HEK293 (cell line): ENCODE data around the gene GLB1L.

ENCODE experiments used
- CTCF ChIA-PET: fragments of 350-600 bp; formaldehyde crosslinking; extraction: SDS; loops from one replicate; lab custom pipeline; 2021; ENCODE audit warnings: antibody characterized with exemption; lab: Yijun Ruan, JAX
- POLR2A ChIA-PET: fragments of 300-600 bp; formaldehyde crosslinking; extraction: SDS; loops from one replicate; lab custom pipeline; 2020; ENCODE audit warnings: antibody characterized with exemption, inconsistent platforms; lab: Yijun Ruan, JAX
- H3K27ac ChIP-seq: fragments of 200-500 bp; sonication (Bioruptor generic); 2 replicates; pipeline ENCODE4 v1.5.1; 2014; ENCODE audit warnings: low read depth, low read length, control low read depth, inconsistent platforms; ENCODE audit errors: extremely low read depth
- H3K36me3 ChIP-seq, 2 experiments: fragments of 200-500 bp in 1 of 2; sonication (Bioruptor generic) in 1 of 2; 1 replicate in 1 of 2; 2 replicates in 1 of 2; pipeline ENCODE4 v1.5.1; 2014 to 2017; ENCODE audit warnings: inconsistent platforms in 2 of 2, low read length in 2 of 2; ENCODE audit not compliant: control insufficient read depth in 2 of 2, insufficient read depth in 1 of 2
- H3K4me1 ChIP-seq: fragments of 200-500 bp; sonication (Bioruptor generic); 2 replicates; pipeline ENCODE4 v1.5.1; 2014; ENCODE audit warnings: mild to moderate bottlenecking, low read length, inconsistent platforms; ENCODE audit not compliant: control insufficient read depth, insufficient read depth
- H3K4me3 ChIP-seq: 2 replicates; pipeline ENCODE4 v1.5.1; 2011; ENCODE audit warnings: low read depth, mild to moderate bottlenecking, control low read depth, low read length, moderate library complexity
- H3K9me3 ChIP-seq: fragments of 200-500 bp; sonication (Bioruptor generic); 2 replicates; pipeline ENCODE4 v1.5.1; 2014; ENCODE audit warnings: low read depth, low read length, inconsistent platforms; ENCODE audit not compliant: control insufficient read depth, insufficient read depth
- FEZF1 ChIP-seq: fragments of 450-650 bp; formaldehyde crosslinking; IDR thresholded peaks from 2 replicates; pipeline ENCODE4 v1.5.1; 2016; ENCODE audit warnings: missing biosample characterization, missing genetic modification characterization
- KLF10 ChIP-seq: fragments of 450-650 bp; IDR thresholded peaks from 2 replicates; pipeline ENCODE4 v1.5.1; 2018; ENCODE audit warnings: missing biosample characterization, mild to moderate bottlenecking, missing genetic modification characterization
- KLF16 ChIP-seq: fragments of 450-650 bp; formaldehyde crosslinking; IDR thresholded peaks from 2 replicates; pipeline ENCODE4 v1.5.1; 2017; ENCODE audit warnings: missing biosample characterization, missing genetic modification characterization
- MEIS1 ChIP-seq: sonication (generic); formaldehyde crosslinking; IDR thresholded peaks from 2 replicates; pipeline ENCODE4 v1.8.1; 2022; ENCODE audit warnings: missing genetic modification reagents, mild to moderate bottlenecking, borderline replicate concordance
- RBAK ChIP-seq: fragments of 450-650 bp; formaldehyde crosslinking; IDR thresholded peaks from 2 replicates; pipeline ENCODE4 v1.5.1; 2016; ENCODE audit warnings: missing biosample characterization, missing genetic modification characterization
- SCRT2 ChIP-seq: fragments of 450-650 bp; formaldehyde crosslinking; IDR thresholded peaks from 2 replicates; pipeline ENCODE4 v1.5.1; 2016; ENCODE audit warnings: missing biosample characterization, missing genetic modification characterization
- ZBTB1 ChIP-seq: fragments of 450-650 bp; formaldehyde crosslinking; IDR thresholded peaks from 2 replicates; pipeline ENCODE4 v1.5.1; 2016; ENCODE audit warnings: missing biosample characterization, missing genetic modification characterization
- ZBTB17 ChIP-seq: fragments of 450-650 bp; formaldehyde crosslinking; IDR thresholded peaks from 2 replicates; pipeline ENCODE4 v1.5.1; 2016; ENCODE audit warnings: missing biosample characterization, missing genetic modification characterization
- ZBTB7A ChIP-seq: fragments of 450-650 bp; formaldehyde crosslinking; IDR thresholded peaks from 2 replicates; pipeline ENCODE4 v1.5.1; 2016; ENCODE audit warnings: low read depth, missing biosample characterization, missing genetic modification characterization
- ZNF169 ChIP-seq: fragments of 450-650 bp; formaldehyde crosslinking; IDR thresholded peaks from 2 replicates; pipeline ENCODE4 v1.5.1; 2016; ENCODE audit warnings: missing biosample characterization, missing genetic modification characterization
- ZNF175 ChIP-seq: fragments of 450-650 bp; formaldehyde crosslinking; IDR thresholded peaks from 2 replicates; pipeline ENCODE4 v1.5.1; 2016; ENCODE audit warnings: missing biosample characterization, missing genetic modification characterization
- ZNF24 ChIP-seq: fragments of 450-650 bp; formaldehyde crosslinking; IDR thresholded peaks from 2 replicates; pipeline ENCODE4 v1.5.1; 2016; ENCODE audit warnings: missing biosample characterization, missing genetic modification characterization
- ZNF274 ChIP-seq, 2 experiments: fragments of 200-500 bp in 1 of 2; fragments of 450-650 bp in 1 of 2; sonication (Bioruptor generic) in 1 of 2; formaldehyde crosslinking in 1 of 2; IDR thresholded peaks; 2 replicates each; pipeline versions ENCODE4 v1.5.1 to v1.6.1; 2014 to 2016; ENCODE audit warnings: borderline replicate concordance in 1 of 2, inconsistent platforms in 1 of 2, low read length in 1 of 2, missing biosample characterization in 1 of 2, missing genetic modification characterization in 1 of 2
- ZNF311 ChIP-seq: fragments of 450-650 bp; formaldehyde crosslinking; IDR thresholded peaks from 2 replicates; pipeline ENCODE4 v1.5.1; 2017; ENCODE audit warnings: missing biosample characterization, missing genetic modification characterization, borderline replicate concordance
- ZNF391 ChIP-seq: fragments of 450-650 bp; formaldehyde crosslinking; IDR thresholded peaks from 2 replicates; pipeline ENCODE4 v1.5.1; 2016; ENCODE audit warnings: low read depth, missing biosample characterization, missing genetic modification characterization, borderline replicate concordance
- ZNF433 ChIP-seq: fragments of 450-650 bp; formaldehyde crosslinking; IDR thresholded peaks from 2 replicates; pipeline ENCODE4 v1.5.1; 2016; ENCODE audit warnings: missing biosample characterization, missing genetic modification characterization, low read depth
- ZNF555 ChIP-seq: fragments of 450-650 bp; formaldehyde crosslinking; conservative IDR thresholded peaks from 2 replicates; pipeline ENCODE4 v1.5.1; 2017; ENCODE audit warnings: missing biosample characterization, mild to moderate bottlenecking, missing genetic modification characterization, inconsistent platforms
- ZNF571 ChIP-seq: fragments of 450-650 bp; formaldehyde crosslinking; IDR thresholded peaks from 2 replicates; pipeline ENCODE4 v1.5.0; 2017; ENCODE audit warnings: missing biosample characterization, missing genetic modification characterization
- TF ChIP-seq, protein P1 (sequence below): fragments of 450-650 bp; formaldehyde crosslinking; IDR thresholded peaks from 2 replicates; pipeline ENCODE4 v1.5.1; 2017; ENCODE audit warnings: missing biosample characterization, mild to moderate bottlenecking, missing genetic modification characterization, moderate library complexity
- TF ChIP-seq, protein P2 (sequence below): sonication (generic); formaldehyde crosslinking; IDR thresholded peaks from 2 replicates; pipeline ENCODE4 v1.8.1; 2022; ENCODE audit warnings: mild to moderate bottlenecking, moderate library complexity, missing genetic modification reagents
- TF ChIP-seq, protein P3 (sequence below): fragments of 450-650 bp; formaldehyde crosslinking; IDR thresholded peaks from 2 replicates; pipeline ENCODE4 v1.5.0; 2017; ENCODE audit warnings: missing biosample characterization, missing genetic modification characterization, borderline replicate concordance
- TF ChIP-seq, protein P4 (sequence below): fragments of 450-650 bp; IDR thresholded peaks from 2 replicates; pipeline ENCODE4 v1.5.1; 2018; ENCODE audit warnings: missing biosample characterization, missing genetic modification characterization

Gene GLB1L

DNA sequence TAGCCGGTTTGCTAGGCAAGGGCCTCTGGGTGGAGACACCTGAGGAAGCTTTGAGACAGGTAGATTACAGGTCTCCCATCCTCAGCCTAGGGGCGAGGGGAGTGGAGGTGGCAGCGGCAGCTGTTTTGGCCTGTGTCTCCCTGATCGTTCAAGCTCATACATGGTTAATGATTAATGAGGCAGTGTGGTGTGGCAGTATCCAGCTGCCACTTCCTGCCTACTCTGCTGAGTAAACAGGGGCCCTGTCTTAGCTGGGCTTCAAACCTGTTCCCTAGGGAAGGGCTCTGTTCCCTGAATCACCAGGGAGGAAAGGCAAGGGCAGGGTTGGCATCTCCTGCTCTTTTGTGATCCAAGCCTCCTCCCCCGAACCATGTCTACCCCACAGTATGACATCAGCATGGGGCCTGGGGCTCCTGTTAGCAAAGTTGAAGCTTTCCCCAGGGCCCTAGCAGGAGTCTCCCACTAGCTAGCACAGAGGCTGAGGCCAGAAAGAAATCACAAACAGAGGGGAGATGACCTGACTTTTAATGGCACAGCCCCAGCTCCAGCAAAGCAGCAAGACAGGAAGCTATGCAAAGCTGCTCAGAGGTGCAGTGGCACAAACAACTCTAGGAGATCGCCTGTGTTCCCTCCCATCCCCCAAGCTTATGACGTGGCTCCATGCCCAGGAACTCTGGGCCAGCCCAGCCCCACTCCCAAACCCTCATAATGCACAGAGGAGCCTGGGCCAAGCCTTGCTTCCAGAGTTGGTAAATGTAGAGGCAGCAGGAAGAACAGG is 4.1 kb upstream of the GLB1L start (continued):
- TF ChIP-seq ZNF24 (tag by site-specific recombination) (0 out of 2 replicates have a peak, but pooled peaks have one; percentile 79), FEZF1 (tag by site-specific recombination) (peak; percentile 86), ZNF555 (tag by site-specific recombination) (no peak)

DNA sequence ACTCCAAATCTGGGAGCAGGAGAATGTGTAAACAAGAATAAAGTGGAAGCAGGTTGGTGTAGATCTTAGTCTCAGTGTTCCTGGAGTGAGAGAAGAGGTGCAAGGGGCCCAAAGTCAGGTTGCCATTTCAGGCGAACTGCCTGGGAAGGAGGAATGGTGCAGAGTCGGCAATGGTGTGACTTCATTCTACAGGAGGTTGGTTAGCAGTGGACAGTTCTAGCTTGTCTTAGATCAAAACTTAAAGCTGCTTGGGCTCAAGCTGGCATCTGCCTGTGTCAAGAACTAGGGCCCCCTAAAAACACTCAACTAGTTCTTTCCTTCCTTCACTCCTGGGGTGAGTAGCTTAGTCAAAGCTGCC is 3.6 kb upstream of the GLB1L start:
- TF ChIP-seq MEIS1 (CRISPR knock-in tag) (no peak), RBAK (tag by site-specific recombination) (no peak)
- TF ChIP-seq, all 188 proteins: peak for 0
- ChIA-PET CTCF (interaction anchor here (0.6 to 6.2 kb wide), 4 partner anchors 27 to 181 kb away, joined by 3 to 83 read pairs (median 22); partner anchors contain the start of gene DNAJB2), POLR2A (interaction anchor here (0.9 to 3.3 kb wide), 9 partner anchors 9 to 72 kb away, joined by 3 to 17 read pairs (median 4); partner anchors contain the start of genes ANKZF1, ATG9A, CNPPD1 and DNAJB2)
- Histone ChIP-seq H3K36me3 (peaks cover 0 to 34% of the 10 kb centered on the region in 2 experiments; a peak in 1 of 3 replicates), H3K4me3 (no peak overlapping the region), H3K4me1 (peaks cover 10% of the 10 kb centered on the region), H3K9me3 (no peaks in the 10 kb centered on the region), H3K27ac (no peak overlapping the region; the same call in 1 of the 2 replicates)

DNA sequence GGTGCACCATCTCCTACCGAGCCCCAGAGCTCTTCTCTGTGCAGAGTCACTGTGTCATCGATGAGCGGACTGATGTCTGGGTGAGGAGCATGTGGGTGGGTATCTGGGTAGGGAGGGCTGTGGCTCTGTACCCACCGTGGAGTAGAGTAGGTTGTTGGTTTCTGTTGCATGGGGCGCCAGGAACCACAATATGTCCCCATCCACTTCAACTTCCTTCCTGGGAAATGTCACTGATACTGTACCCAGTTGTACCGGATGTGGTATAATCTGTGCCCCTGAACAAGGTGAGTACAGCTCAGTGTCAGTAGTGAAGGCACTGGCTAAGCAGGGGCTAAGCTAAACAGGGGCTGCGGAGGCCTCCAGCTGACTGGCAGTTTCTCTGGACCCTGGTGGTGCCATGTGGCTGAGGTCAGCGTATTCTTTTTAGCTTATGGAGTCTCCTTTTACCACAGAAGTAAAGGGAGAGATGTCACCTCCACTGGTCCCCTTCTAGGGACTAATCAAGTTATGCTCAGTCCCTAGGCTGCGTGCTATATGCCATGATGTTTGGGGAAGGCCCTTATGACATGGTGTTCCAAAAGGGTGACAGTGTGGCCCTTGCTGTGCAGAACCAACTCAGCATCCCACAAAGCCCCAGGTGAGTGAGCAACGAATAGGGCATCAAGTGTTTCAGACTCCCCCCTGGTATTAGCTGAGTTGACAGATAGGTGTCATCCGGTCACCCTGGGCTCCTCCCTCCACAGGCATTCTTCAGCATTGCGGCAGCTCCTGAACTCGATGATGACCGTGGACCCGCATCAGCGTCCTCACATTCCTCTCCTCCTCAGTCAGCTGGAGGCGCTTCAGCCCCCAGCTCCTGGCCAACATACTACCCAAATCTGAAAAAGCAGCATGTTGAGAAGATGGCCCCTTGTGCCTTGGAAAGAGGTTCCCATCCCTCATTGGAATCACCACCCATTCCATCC is 2.7 kb upstream of the GLB1L start:
- ChIA-PET CTCF (interaction anchor here (0.7 to 6.2 kb wide), 4 partner anchors 28 to 155 kb away, joined by 3 to 83 read pairs (median 22); partner anchors contain the start of gene DNAJB2), POLR2A (interaction anchor here (0.6 to 3.3 kb wide), 8 partner anchors 8 to 262 kb away, joined by 3 to 17 read pairs (median 6); partner anchors contain the start of genes CNPPD1 and DNAJB2)
- Histone ChIP-seq H3K36me3 (peaks cover 0 to 34% of the 10 kb centered on the region in 2 experiments; a peak in 1 of 3 replicates), H3K4me1 (peaks cover 10% of the 10 kb centered on the region), H3K27ac (no peak overlapping the region), H3K9me3 (no peaks in the 10 kb centered on the region), H3K4me3 (no peak overlapping the region)
- TF ChIP-seq ZNF169 (tag by site-specific recombination) (no peak), ZBTB17 (tag by site-specific recombination) (no peak), ZNF391 (tag by site-specific recombination) (no peak), ZBTB1 (no peak), ZNF433 (tag by site-specific recombination) (no peak), ZBTB7A (no peak), KLF10 (tag by site-specific recombination) (no peak), ZNF311 (tag by site-specific recombination) (no peak), ZNF175 (tag by site-specific recombination) (no peak), ZNF274 (IDR thresholded peaks at IDR 0.05; ENCODE audit: low read length) (no peak), ZNF274 (tag by site-specific recombination; IDR thresholded peaks at IDR 0.05; ENCODE audit: borderline replicate concordance) (no peak), ZNF571 (tag by site-specific recombination) (no peak), KLF16 (tag by site-specific recombination) (no peak), SCRT2 (no peak)
- TF ChIP-seq, protein P1, sequence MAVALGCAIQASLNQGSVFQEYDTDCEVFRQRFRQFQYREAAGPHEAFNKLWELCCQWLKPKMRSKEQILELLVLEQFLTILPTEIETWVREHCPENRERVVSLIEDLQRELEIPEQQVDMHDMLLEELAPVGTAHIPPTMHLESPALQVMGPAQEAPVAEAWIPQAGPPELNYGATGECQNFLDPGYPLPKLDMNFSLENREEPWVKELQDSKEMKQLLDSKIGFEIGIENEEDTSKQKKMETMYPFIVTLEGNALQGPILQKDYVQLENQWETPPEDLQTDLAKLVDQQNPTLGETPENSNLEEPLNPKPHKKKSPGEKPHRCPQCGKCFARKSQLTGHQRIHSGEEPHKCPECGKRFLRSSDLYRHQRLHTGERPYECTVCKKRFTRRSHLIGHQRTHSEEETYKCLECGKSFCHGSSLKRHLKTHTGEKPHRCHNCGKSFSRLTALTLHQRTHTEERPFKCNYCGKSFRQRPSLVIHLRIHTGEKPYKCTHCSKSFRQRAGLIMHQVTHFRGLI (tag by site-specific recombination): no peak
- TF ChIP-seq, protein P2, sequence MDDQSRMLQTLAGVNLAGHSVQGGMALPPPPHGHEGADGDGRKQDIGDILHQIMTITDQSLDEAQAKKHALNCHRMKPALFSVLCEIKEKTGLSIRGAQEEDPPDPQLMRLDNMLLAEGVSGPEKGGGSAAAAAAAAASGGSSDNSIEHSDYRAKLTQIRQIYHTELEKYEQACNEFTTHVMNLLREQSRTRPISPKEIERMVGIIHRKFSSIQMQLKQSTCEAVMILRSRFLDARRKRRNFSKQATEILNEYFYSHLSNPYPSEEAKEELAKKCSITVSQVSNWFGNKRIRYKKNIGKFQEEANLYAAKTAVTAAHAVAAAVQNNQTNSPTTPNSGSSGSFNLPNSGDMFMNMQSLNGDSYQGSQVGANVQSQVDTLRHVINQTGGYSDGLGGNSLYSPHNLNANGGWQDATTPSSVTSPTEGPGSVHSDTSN (CRISPR knock-in tag): no peak
- TF ChIP-seq, protein P3, sequence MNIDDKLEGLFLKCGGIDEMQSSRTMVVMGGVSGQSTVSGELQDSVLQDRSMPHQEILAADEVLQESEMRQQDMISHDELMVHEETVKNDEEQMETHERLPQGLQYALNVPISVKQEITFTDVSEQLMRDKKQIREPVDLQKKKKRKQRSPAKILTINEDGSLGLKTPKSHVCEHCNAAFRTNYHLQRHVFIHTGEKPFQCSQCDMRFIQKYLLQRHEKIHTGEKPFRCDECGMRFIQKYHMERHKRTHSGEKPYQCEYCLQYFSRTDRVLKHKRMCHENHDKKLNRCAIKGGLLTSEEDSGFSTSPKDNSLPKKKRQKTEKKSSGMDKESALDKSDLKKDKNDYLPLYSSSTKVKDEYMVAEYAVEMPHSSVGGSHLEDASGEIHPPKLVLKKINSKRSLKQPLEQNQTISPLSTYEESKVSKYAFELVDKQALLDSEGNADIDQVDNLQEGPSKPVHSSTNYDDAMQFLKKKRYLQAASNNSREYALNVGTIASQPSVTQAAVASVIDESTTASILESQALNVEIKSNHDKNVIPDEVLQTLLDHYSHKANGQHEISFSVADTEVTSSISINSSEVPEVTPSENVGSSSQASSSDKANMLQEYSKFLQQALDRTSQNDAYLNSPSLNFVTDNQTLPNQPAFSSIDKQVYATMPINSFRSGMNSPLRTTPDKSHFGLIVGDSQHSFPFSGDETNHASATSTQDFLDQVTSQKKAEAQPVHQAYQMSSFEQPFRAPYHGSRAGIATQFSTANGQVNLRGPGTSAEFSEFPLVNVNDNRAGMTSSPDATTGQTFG: no peak
- TF ChIP-seq, protein P4, sequence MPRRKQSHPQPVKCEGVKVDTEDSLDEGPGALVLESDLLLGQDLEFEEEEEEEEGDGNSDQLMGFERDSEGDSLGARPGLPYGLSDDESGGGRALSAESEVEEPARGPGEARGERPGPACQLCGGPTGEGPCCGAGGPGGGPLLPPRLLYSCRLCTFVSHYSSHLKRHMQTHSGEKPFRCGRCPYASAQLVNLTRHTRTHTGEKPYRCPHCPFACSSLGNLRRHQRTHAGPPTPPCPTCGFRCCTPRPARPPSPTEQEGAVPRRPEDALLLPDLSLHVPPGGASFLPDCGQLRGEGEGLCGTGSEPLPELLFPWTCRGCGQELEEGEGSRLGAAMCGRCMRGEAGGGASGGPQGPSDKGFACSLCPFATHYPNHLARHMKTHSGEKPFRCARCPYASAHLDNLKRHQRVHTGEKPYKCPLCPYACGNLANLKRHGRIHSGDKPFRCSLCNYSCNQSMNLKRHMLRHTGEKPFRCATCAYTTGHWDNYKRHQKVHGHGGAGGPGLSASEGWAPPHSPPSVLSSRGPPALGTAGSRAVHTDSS: no peak
